ENCODE results near the gene GCN1.

The GCN1 gene

GRCh38 chr12:120115692-120116440 lies 78.6 kb downstream of the GCN1 start:
- DNase-seq (ENCODE audit: low read depth) = no peak

- no peak for DNase-seq (ENCODE audit: low read depth)
Measured at GRCh38 chr12:120115066-120115465, 79.4 kb downstream of the GCN1 start.

- no peak for DNase-seq (ENCODE audit: low read depth)
Measured at GRCh38 chr12:120110550-120111501, 83.7 kb downstream of the GCN1 start.

GRCh38 chr12:120109570-120110267 lies 84.8 kb downstream of the GCN1 start:
- no peak for DNase-seq (ENCODE audit: low read depth)

GRCh38 chr12:120106151-120106550 lies 88.4 kb downstream of the GCN1 start:
- DNase-seq (ENCODE audit: low read depth) = no peak

- no peak for DNase-seq (ENCODE audit: low read depth)
Measured at GRCh38 chr12:120103371-120103770, 91.1 kb downstream of the GCN1 start.

GRCh38 chr12:120103044-120103338 lies 91.5 kb downstream of the GCN1 start:
- DNase-seq (ENCODE audit: low read depth) = no peak

GRCh38 chr12:120102189-120103043 lies 92.1 kb downstream of the GCN1 start:
- DNase-seq (ENCODE audit: low read depth) = no peak

GRCh38 chr12:120101617-120102016 lies 92.9 kb downstream of the GCN1 start:
- DNase-seq (ENCODE audit: low read depth) = no peak

GRCh38 chr12:120101182-120101581 lies 93.3 kb downstream of the GCN1 start:
- DNase-seq (ENCODE audit: low read depth) = no peak

- DNase-seq (ENCODE audit: low read depth) = no peak
Measured at GRCh38 chr12:120100630-120101029, 93.9 kb downstream of the GCN1 start.

- DNase-seq (ENCODE audit: low read depth) = no peak
Measured at GRCh38 chr12:120099738-120100137, 94.8 kb downstream of the GCN1 start.

- no peak for DNase-seq (ENCODE audit: low read depth)
Measured at GRCh38 chr12:120098756-120099470, 95.6 kb downstream of the GCN1 start.

- DNase-seq (ENCODE audit: low read depth) = no peak
Measured at GRCh38 chr12:120096671-120097202, 97.8 kb downstream of the GCN1 start.

- no peak for DNase-seq (ENCODE audit: low read depth)
Measured at GRCh38 chr12:120095736-120096135, 98.8 kb downstream of the GCN1 start.

GRCh38 chr12:120095331-120095730 lies 99.2 kb downstream of the GCN1 start:
- DNase-seq (ENCODE audit: low read depth) = no peak

GRCh38 chr12:120094485-120094884 lies 100.0 kb downstream of the GCN1 start:
- no peak for DNase-seq (ENCODE audit: low read depth)

- no peak for DNase-seq (ENCODE audit: low read depth)
Measured at GRCh38 chr12:120093592-120094355, 100.7 kb downstream of the GCN1 start.

GRCh38 chr12:120093336-120093591 lies 101.3 kb downstream of the GCN1 start:
- no peak for DNase-seq (ENCODE audit: low read depth)

Data from GM04504 (cell line).